ENCODE results near the gene SH3GL1. TPM values are rescaled to one million over a fixed set of nuclear protein-coding genes. Genes with fewer than 3 reads are reported as not detected.

Gene SH3GL1
- total and polyA plus RNA-seq, 2 of the 4 experiments (the other 2 are of a cell fraction) = 28.1 to 138 TPM

GRCh38 chr19:4430760-4431159 is 30.4 kb upstream of the SH3GL1 start:
- 84% methylated on average over 3 of the region's 12 CpGs; no CpG with 5 or more reads in 1 of the 2 experiments for WGBS, 2 experiments (ENCODE audit: extremely low coverage in 2 of 2, insufficient read length in 1 of 2)
- dilution Hi-C loops (cut with HindIII; ENCODE audit: low sequenced_read_pairs, unreplicated experiment) (no loop called here), intact Hi-C loops (cut with micrococcal nuclease) (no loop called here), in situ Hi-C loops (cut with MboI; ENCODE audit: low sequenced_read_pairs) (no loop called here)
- H2AK5ac ChIP-seq (ENCODE audit: low read depth, low read length) = no peak overlapping the region
- TF ChIP-seq RFX5 (IDR thresholded peaks at IDR 0.05; ENCODE audit: low read depth, low read length) = no peak
- peak; percentile 42; the same call in 1 of the 2 replicates for TF ChIP-seq CEBPB (IDR thresholded peaks at IDR 0.05; ENCODE audit: low read depth, low read length)
- ATAC-seq (ENCODE audit: low read depth) (no peak), DNase-seq (no peak)
- no peak overlapping the region for H2AFZ ChIP-seq (replicated peaks; ENCODE audit: low read length, poor library complexity)
- no peak overlapping the region for H3K56ac ChIP-seq (ENCODE audit: extremely low read depth, insufficient read depth, low read length)
- H3K9me1 ChIP-seq (ENCODE audit: insufficient read depth, low read length) = no peaks in the 10 kb centered on the region; the same call in 1 of the 2 replicates
- peaks cover 4 to 6% of the 10 kb centered on the region in 2 experiments; a peak in 1 of 4 replicates for H3K79me1 ChIP-seq (ENCODE audit: low read depth in 1 of 2, low read length in 2 of 2)
- ChIA-PET CTCF (no interaction called here), POLR2A (ENCODE audit: unreplicated experiment) (no interaction called here)
- no peak overlapping the region for H3K4ac ChIP-seq (ENCODE audit: low read depth, low read length)
- H2BK20ac ChIP-seq (ENCODE audit: low read depth, low read length) = no peak overlapping the region
- H3K9me3 ChIP-seq (ENCODE audit: control insufficient read depth, insufficient read depth, low read length) = no peaks in the 10 kb centered on the region
- peaks cover 11% of the 10 kb centered on the region; the same call in 1 of the 2 replicates for H3K4me1 ChIP-seq (ENCODE audit: control insufficient read depth, insufficient read depth, low read length)
- no peak overlapping the region for H3K9ac ChIP-seq (ENCODE audit: low read depth, low read length)
- no peaks in the 10 kb centered on the region for H3K27me3 ChIP-seq (ENCODE audit: control insufficient read depth, insufficient read depth, low read length)
- no peak overlapping the region for H3K27ac ChIP-seq (ENCODE audit: insufficient read depth, low read length)
- no peak overlapping the region for H2BK5ac ChIP-seq (ENCODE audit: low read depth, low read length, poor library complexity, severe bottlenecking)
- peaks cover 23% of the 10 kb centered on the region for H3K36me3 ChIP-seq (ENCODE audit: control insufficient read depth, insufficient read depth, low read length)
- no peak overlapping the region for H4K8ac ChIP-seq (ENCODE audit: low read depth in 2 of 2, low read length in 2 of 2)
- no peak overlapping the region for H4K91ac ChIP-seq (ENCODE audit: insufficient read depth, low read depth, low read length)
- no peak overlapping the region for H3K18ac ChIP-seq (ENCODE audit: low read depth, low read length)
- no peak overlapping the region for H2BK120ac ChIP-seq (ENCODE audit: low read depth, low read length)
- H2BK15ac ChIP-seq (ENCODE audit: low read depth, low read length) = no peak overlapping the region
- H3K4me2 ChIP-seq (ENCODE audit: low read depth, low read length) = no peak overlapping the region
- peak overlapping the region; percentile 7 for H2AK9ac ChIP-seq (replicated peaks; ENCODE audit: low read depth, low read length, poor library complexity)
- H4K20me1 ChIP-seq (ENCODE audit: insufficient read depth, low read length) = no peaks in the 10 kb centered on the region
- no peak overlapping the region for H3K14ac ChIP-seq (replicated peaks; ENCODE audit: low read depth, low read length)
- no peak overlapping the region for H3K4me3 ChIP-seq (ENCODE audit: insufficient read depth, low read depth, low read length)
- BruUV-seq (replicated peaks) = no TSS peak
- no peak overlapping the region for H4K5ac ChIP-seq (ENCODE audit: low read depth, low read length)
- H3K23ac ChIP-seq (ENCODE audit: low read depth, low read length) = no peak overlapping the region

All from IMR-90 (cell line).